BE2C (cell line): ENCODE results near the gene SCYGR6.
A peak's percentile ranks its signal among the peaks of the same experiment; 100 is the strongest.

ENCODE experiments used
- DNase-seq: peaks from one replicate; pipeline ENCODE4 v3.0.0-alpha.2; 2020
- H3K27me3 ChIP-seq: fragments of 250-450 bp; sonication (Bioruptor Pico); 2 replicates; pipeline ENCODE4 v1.5.1; 2020; ENCODE audit warnings: mild to moderate bottlenecking
- H3K36me3 ChIP-seq: fragments of 250-450 bp; sonication (Bioruptor Pico); 2 replicates; pipeline ENCODE4 v1.5.1; 2020; ENCODE audit warnings: mild to moderate bottlenecking
- H3K4me1 ChIP-seq: fragments of 250-450 bp; sonication (Bioruptor Pico); 2 replicates; pipeline ENCODE4 v1.5.1; 2020
- H3K4me3 ChIP-seq: 2 replicates; pipeline ENCODE4 v1.5.1; 2011; ENCODE audit warnings: low read depth, low read length
- H3K9me3 ChIP-seq: fragments of 250-450 bp; sonication (Bioruptor Pico); 2 replicates; pipeline ENCODE4 v1.5.1; 2020
- CTCF ChIP-seq: IDR thresholded peaks from 2 replicates; pipeline ENCODE4 v1.5.1; 2012; ENCODE audit warnings: mild to moderate bottlenecking, low read depth, low read length

Gene SCYGR6

DNA sequence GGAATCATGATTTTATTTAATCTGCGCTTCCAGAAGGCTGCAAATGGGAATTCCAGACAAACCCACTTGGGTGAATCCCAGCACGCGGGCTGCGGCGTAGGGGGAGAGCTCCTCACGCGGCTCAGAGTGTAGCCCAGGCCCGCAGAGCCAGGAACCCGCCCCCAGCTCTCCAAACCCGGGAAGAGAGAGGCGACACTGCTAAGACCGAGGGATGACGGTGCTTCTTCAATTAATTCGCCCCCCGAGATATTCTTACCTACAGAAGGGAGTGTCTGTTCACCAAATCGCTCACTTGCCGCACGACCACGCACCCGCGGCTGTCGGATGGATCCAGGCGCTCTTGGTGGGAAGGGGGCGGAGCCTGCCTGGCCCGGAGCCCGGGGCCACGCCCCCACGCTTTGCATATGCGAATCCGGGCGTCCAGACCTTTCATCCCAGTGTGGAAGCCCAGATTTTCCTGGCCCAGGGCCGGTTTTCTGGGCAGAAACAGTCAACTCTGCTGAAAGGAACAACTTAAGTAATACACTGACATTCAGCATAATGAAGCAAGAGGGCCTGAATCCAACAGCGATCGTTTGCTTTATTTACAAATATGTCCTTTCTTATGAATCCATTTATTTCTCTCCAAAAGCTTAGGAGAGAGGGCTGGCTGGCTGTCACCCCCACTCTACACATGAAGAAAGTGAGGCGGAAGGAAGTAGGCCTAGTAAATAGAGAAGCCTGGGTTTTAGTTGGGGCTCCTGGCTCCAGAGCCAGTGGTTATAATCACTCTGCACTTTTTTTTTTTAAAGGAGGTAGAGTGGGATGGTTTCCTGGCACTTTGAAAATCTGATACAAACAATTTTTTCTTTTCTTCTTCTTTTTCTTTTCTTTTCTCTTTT lies 6.6 kb downstream of the SCYGR6 start, which contains the start of gene SLC19A3:
Gene SLC19A3, minus strand, starts transcription at position 342 of the 881 bp plus-strand sequence. CDS start 15,710 bp downstream, outside the sequence.
- peak within 1 kb of the TSS; percentile 54 for H3K4me3 ChIP-seq
- no peaks in the 10 kb centered on the region for H3K36me3 ChIP-seq
- no peaks in the 10 kb centered on the region for H3K9me3 ChIP-seq
- peaks cover 14% of the 10 kb centered on the region for H3K27me3 ChIP-seq
- H3K4me1 ChIP-seq: no peaks in the 10 kb centered on the region
- TF ChIP-seq CTCF: no peak
- DNase-seq: peak; percentile 85

DNA sequence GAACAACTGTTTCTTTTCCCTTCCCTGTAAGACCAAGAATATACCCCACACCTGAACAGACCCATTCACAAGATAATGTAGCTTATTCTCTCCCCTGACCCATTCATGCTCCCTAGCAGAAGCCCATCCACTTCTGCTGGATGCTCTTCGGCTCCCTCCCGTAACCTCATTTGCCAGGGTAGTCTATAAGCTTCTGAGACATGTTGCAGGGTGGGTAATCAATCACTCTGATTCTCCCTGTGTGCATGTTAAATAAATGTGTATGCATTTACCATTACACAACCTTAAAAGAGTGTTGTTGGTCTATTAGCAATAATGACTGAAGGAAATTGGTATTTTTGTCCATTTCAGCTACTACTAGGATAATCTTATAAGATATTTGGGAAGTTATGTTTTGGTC lies 8.1 kb downstream of the SCYGR6 start:
- Histone ChIP-seq H3K4me3 (no peak overlapping the region), H3K36me3 (no peaks in the 10 kb centered on the region), H3K4me1 (no peaks in the 10 kb centered on the region), H3K9me3 (no peaks in the 10 kb centered on the region), H3K27me3 (peaks cover 14% of the 10 kb centered on the region)
- TF ChIP-seq CTCF: no peak
- DNase-seq: no peak

GRCh38 chr2:227713291-227713690 lies 11.3 kb downstream of the SCYGR6 start:
- Histone ChIP-seq H3K9me3 (no peaks in the 10 kb centered on the region), H3K27me3 (peaks cover 24% of the 10 kb centered on the region), H3K4me1 (no peaks in the 10 kb centered on the region), H3K36me3 (no peaks in the 10 kb centered on the region), H3K4me3 (no peak overlapping the region)
- TF ChIP-seq CTCF: no peak
- no peak for DNase-seq

GRCh38 chr2:227710986-227711385 lies 13.6 kb downstream of the SCYGR6 start:
- no peak for TF ChIP-seq CTCF
- no peaks in the 10 kb centered on the region for H3K9me3 ChIP-seq
- DNase-seq: no peak

DNA sequence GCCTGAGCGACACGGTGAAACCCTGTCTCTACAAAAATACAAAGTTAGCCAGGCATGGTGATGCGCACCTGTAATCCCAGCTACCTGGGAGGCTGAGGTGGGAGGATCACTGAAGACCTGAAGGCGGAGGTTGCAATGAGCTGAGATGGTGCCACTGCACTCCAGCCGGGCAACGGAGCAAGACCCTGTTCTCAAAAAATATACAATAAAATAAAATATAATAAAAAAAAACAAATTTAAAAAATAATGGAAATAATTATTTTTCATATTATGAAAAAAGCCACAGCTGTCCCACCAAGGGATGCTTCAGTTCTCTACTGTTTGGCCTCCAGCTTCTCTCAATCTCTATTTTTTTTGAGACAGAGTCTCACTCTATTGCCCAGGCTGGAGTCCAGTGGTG lies 17.2 kb downstream of the SCYGR6 start:
- Histone ChIP-seq H3K36me3 (no peaks in the 10 kb centered on the region), H3K9me3 (no peaks in the 10 kb centered on the region), H3K4me3 (no peak overlapping the region), H3K27me3 (peaks cover 21% of the 10 kb centered on the region), H3K4me1 (no peaks in the 10 kb centered on the region)
- DNase-seq: no peak
- no peak for TF ChIP-seq CTCF

More at GRCh38 chr2:227710986-227711385, 13.6 kb downstream of the SCYGR6 start:
- no peaks in the 10 kb centered on the region for H3K36me3 ChIP-seq
- no peak overlapping the region for H3K4me3 ChIP-seq
- H3K4me1 ChIP-seq: no peaks in the 10 kb centered on the region
- peaks cover 13% of the 10 kb centered on the region for H3K27me3 ChIP-seq

DNA sequence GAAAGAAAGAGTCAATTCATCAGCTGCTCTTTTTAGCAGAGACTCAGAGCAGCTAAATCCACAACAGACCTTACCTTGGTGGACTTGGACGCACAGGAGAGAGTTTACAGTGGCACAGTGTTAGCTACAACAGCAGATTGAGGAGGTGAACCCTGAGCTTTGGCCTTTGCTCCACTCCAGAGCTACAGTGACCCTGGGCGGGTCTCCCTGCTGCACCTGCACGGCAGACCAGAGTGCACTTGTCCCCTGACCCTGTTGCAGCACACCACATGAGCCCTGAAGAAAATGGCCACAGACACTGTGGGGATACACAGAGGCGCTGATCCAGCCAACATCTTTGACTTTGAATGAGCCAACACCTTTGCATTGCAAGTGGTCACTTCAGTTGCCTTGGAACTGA lies 17.7 kb downstream of the SCYGR6 start:
- H3K4me1 ChIP-seq: no peaks in the 10 kb centered on the region

More for the DNA sequence above, 17.7 kb downstream of the SCYGR6 start:
- Histone ChIP-seq H3K27me3 (peaks cover 23% of the 10 kb centered on the region), H3K36me3 (no peaks in the 10 kb centered on the region), H3K4me3 (no peak overlapping the region), H3K9me3 (no peaks in the 10 kb centered on the region)
- DNase-seq: no peak
- no peak for TF ChIP-seq CTCF
